ENCODE measurements around the gene STYXL1.
"Not testable (repeated sequence)": the region's sequence is repeated elsewhere in the genome, so short reads cannot be mapped to it uniquely, and the experiment has no call there.

The STYXL1 gene

GRCh38 chr7:76049295-76049694 lies 1.5 kb upstream of the STYXL1 start:
- Histone ChIP-seq H3K4me3 (peak overlapping the region; percentile 94), H3K27ac (peak overlapping the region; percentile 77 to 93)
- TF ChIP-seq, protein P1, sequence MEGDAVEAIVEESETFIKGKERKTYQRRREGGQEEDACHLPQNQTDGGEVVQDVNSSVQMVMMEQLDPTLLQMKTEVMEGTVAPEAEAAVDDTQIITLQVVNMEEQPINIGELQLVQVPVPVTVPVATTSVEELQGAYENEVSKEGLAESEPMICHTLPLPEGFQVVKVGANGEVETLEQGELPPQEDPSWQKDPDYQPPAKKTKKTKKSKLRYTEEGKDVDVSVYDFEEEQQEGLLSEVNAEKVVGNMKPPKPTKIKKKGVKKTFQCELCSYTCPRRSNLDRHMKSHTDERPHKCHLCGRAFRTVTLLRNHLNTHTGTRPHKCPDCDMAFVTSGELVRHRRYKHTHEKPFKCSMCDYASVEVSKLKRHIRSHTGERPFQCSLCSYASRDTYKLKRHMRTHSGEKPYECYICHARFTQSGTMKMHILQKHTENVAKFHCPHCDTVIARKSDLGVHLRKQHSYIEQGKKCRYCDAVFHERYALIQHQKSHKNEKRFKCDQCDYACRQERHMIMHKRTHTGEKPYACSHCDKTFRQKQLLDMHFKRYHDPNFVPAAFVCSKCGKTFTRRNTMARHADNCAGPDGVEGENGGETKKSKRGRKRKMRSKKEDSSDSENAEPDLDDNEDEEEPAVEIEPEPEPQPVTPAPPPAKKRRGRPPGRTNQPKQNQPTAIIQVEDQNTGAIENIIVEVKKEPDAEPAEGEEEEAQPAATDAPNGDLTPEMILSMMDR (IDR thresholded peaks at IDR 0.05), result no peak

DNA sequence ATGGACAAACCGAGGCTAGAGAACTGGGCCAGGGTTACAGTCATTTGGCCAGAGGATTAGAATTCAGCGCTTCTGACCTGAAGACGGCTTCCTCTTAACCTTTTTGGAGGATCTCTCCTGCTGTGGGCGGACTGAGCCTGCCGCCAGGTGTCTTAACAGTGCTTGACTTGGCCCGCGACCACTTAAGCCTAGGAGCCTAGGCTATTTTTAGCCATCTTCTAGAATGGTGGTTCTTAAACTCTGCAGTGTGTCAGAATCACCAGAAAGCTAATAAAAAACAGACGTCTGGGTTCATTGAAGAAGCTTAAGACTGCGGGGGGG lies 828 bp upstream of the STYXL1 start:
- Histone ChIP-seq H3K27ac (peak overlapping the region; percentile 77 to 93), H3K4me3 (peak overlapping the region; percentile 94)
- TF ChIP-seq, protein P1 (IDR thresholded peaks at IDR 0.05), result no peak
- DNase-seq (ENCODE audit: low spot score), result no peak

More at GRCh38 chr7:76049295-76049694, 1.5 kb upstream of the STYXL1 start:
- DNase-seq (ENCODE audit: low spot score), result no peak

- Histone ChIP-seq H3K27ac (peak overlapping the region; percentile 77 to 93), H3K4me3 (peak overlapping the region; percentile 94)
- TF ChIP-seq, protein P1 (IDR thresholded peaks at IDR 0.05), result no peak
- DNase-seq (ENCODE audit: low spot score), result no peak
Measured at GRCh38 chr7:76047305-76047810, 442 bp downstream of the STYXL1 start.

DNA sequence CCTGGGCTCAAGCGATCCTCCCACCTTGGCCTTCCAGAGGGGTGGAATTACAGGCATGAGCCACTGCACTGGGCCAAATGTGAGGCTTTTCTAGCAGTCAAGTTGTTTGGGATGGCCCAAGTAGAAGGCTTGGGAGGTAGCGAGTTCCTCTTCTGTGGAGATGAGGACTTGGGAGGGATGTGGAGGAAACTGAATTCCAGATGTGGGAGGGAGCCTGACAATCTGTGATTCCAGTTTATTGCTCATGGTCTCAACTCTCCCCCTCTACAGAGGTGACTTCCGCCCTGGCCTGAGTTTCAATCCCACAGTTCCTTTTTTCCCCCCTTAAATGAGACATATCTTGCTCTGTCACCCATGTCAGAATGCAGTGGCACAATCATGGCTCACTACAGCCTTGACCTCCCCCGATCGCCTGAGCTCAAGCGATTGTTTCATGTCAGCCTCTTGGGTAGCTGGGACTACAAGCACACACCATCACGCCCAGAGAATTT lies 3.4 kb downstream of the STYXL1 start:
- Histone ChIP-seq H3K27ac (no peak overlapping the region), H3K4me3 (no peak overlapping the region)
- TF ChIP-seq, protein P1 (IDR thresholded peaks at IDR 0.05), result no peak
- no peak for DNase-seq (ENCODE audit: low spot score)

- no peak overlapping the region for H3K27ac ChIP-seq
- H3K4me3 ChIP-seq, result no peak overlapping the region
- TF ChIP-seq, protein P1 (IDR thresholded peaks at IDR 0.05), result no peak
- DNase-seq (ENCODE audit: low spot score), result no peak
Measured at GRCh38 chr7:76040126-76040525, 7.7 kb downstream of the STYXL1 start.

DNA sequence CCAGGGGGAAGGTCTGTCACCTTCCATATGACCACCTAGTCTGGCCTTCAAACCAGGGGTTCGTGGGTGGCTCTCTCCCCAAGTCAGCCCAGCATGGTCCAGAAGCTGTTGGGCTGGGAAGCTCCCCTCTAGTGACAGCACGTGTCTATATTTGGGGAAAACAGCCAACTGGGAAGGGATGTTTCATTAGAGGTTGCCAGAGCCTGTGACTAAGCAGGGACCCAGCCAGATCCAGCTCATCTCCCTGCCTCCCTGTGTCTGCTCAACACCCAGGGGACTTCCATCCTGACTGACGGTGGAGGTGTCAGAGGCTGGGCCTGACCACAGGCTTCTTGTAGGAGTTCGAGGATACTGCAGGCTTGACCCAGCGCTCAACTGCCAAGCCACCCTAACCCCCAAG lies 10.5 kb downstream of the STYXL1 start:
- no peak for DNase-seq (ENCODE audit: low spot score)
- Histone ChIP-seq H3K4me3 (no peak overlapping the region), H3K27ac (no peak overlapping the region)
- TF ChIP-seq, protein P1 (IDR thresholded peaks at IDR 0.05), result no peak

GRCh38 chr7:76031964-76032363 lies 15.8 kb downstream of the STYXL1 start:
- DNase-seq (ENCODE audit: low spot score), result no peak
- H3K27ac ChIP-seq, result no peak overlapping the region
- H3K4me3 ChIP-seq, result no peak overlapping the region
- TF ChIP-seq, protein P1 (IDR thresholded peaks at IDR 0.05), result no peak

- not testable (repeated sequence) for H3K27ac ChIP-seq; H3K4me3 ChIP-seq; DNase-seq (ENCODE audit: low spot score)
Measured at GRCh38 chr7:76029682-76030081, 18.1 kb downstream of the STYXL1 start.

Measured in coronary artery (tissue), 2 donors.